Subcutaneous adipose tissue (tissue), 4 donors: ENCODE measurements around the gene POLQ. TPM values are rescaled to one million over a fixed set of nuclear protein-coding genes. Genes with fewer than 3 reads are reported as not detected.

ENCODE experiments used
- CTCF ChIP-seq: fragments of 450-650 bp; IDR thresholded peaks from one replicate; pipeline ENCODE4 v1.5.1; 2016; ENCODE audit warnings: low read depth, mild to moderate bottlenecking, control low read depth, antibody characterized with exemption, moderate library complexity
- total RNA-seq, 4 donors: library from RNA; depleted of rRNA; stranded (reverse); fragments of >200 nt; gene quantifications; one replicate each; pipeline ENCODE4 v1.1.0, GENCODE V29; 2016

POLQ gene
- 1 to 10 TPM in 1 of 4 donors, under 1 TPM in 3; 0.19 to 1.3 (median 0.58) TPM for total RNA-seq

- TF ChIP-seq CTCF: no peak
These were observed at the start of gene POLQ for GRCh38 chr3:121545574-121546455. TSS of gene POLQ (minus strand) at chr3:121545988. CDS start at chr3:121545877, 111 bp downstream.

DNA sequence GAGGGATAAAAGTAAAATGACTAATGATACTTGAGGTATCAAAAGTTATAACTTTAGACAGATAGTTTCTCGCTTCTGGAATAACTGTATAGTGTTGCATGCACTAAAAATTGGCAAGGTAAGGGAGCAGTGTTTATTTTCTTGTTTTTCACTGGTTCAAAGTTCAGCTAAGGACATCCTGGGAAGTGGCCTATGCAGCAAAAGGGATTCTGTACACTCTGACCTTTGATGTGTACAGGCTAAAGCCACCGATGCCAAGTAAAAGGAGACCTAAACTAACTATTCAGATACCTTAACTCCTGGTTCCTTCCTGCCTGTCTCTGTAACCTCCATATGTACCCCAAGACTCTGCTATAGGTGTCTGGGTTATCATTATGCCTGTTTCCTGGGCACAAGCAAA is 49.1 kb upstream of the POLQ start:
- TF ChIP-seq CTCF: no peak

- TF ChIP-seq CTCF: no peak
These were observed 47.3 kb upstream of the POLQ start, which contains the start of gene FBXO40 for GRCh38 chr3:121592856-121593702. TSS of gene FBXO40 (plus strand) at chr3:121593379. CDS start at chr3:121620576, 27,197 bp downstream.

- no peak for TF ChIP-seq CTCF
These were observed 38.6 kb upstream of the POLQ start for GRCh38 chr3:121584418-121584817.

GRCh38 chr3:121581691-121582090 is 35.9 kb upstream of the POLQ start:
- no peak for TF ChIP-seq CTCF

- no peak for TF ChIP-seq CTCF
These were observed 28.7 kb upstream of the POLQ start for GRCh38 chr3:121574449-121574848.

- TF ChIP-seq CTCF: no peak
These were observed 21.9 kb upstream of the POLQ start, which contains the start of gene ARGFX for GRCh38 chr3:121567649-121568048. TSS of gene ARGFX (plus strand) at chr3:121567949. CDS start at chr3:121570714, 2,765 bp downstream.
